Measurements from ENCODE around the gene KIAA1755.

GRCh38 chr20:38209054-38209675 is 51.4 kb downstream of the KIAA1755 start:
- no peak for TF ChIP-seq CTCF (IDR thresholded peaks at IDR 0.05)
- no peak for TF ChIP-seq EP300 (IDR thresholded peaks at IDR 0.05)
